Panc1 (cell line): ENCODE data around the gene CFAP221. TPM values are rescaled to one million over a fixed set of nuclear protein-coding genes. Genes with fewer than 3 reads are reported as not detected.

ENCODE experiments used
- ATAC-seq: fragments of 200-7000 bp; cut with Tn5 transposase; 2 replicates; pipeline ENCODE4 v1.9.1; 2020; ENCODE audit warnings: mild to moderate bottlenecking, moderate library complexity
- BruUV-seq: library from RNA; stranded (reverse); fragments of 400-500 nt; replicated peaks from 2 replicates; lab custom pipeline; 2021; lab: Mats Ljungman, UMichigan
- CTCF ChIA-PET: fragments of 300-600 bp; sonication (Branson Sonifier 250); formaldehyde crosslinking; loops from one replicate; lab custom pipeline; 2022; ENCODE audit warnings: antibody characterized with exemption; lab: Charles Lee
- POLR2A ChIA-PET: fragments of 300-600 bp; sonication (Branson Sonifier 250); formaldehyde crosslinking; loops from one replicate; lab custom pipeline; 2022; ENCODE audit warnings: antibody characterized with exemption; lab: Charles Lee
- DNase-seq: peaks from one replicate; pipeline ENCODE4 v3.0.0-alpha.2; 2010; ENCODE audit warnings: low read depth, low spot score
- H3K27ac ChIP-seq: 2 replicates; pipeline ENCODE4 v1.5.1; 2011; ENCODE audit warnings: mild to moderate bottlenecking, low read length, inconsistent platforms
- H3K27me3 ChIP-seq: fragments of 200-500 bp; sonication (Bioruptor generic); 2 replicates; pipeline ENCODE4 v1.6.0; 2014; ENCODE audit warnings: low read length, inconsistent platforms; ENCODE audit not compliant: control insufficient read depth, insufficient read depth
- H3K36me3 ChIP-seq: fragments of 200-500 bp; sonication (Bioruptor generic); 2 replicates; pipeline ENCODE4 v1.5.1; 2014; ENCODE audit warnings: inconsistent platforms, mild to moderate bottlenecking, low read length, moderate library complexity; ENCODE audit not compliant: control insufficient read depth, insufficient read depth
- H3K4me1 ChIP-seq: 2 replicates; pipeline ENCODE4 v1.5.1; 2011; ENCODE audit warnings: inconsistent platforms, mild to moderate bottlenecking, low read length, moderate library complexity; ENCODE audit not compliant: control insufficient read depth, insufficient read depth
- H3K4me3 ChIP-seq, 2 experiments: 2 replicates each; pipeline ENCODE4 v1.5.1; 2011 to 2012; ENCODE audit warnings: low read depth in 2 of 2, low read length in 2 of 2, mild to moderate bottlenecking in 2 of 2, inconsistent platforms in 1 of 2, moderate library complexity in 1 of 2
- H3K9me3 ChIP-seq: fragments of 200-500 bp; sonication (Bioruptor generic); 2 replicates; pipeline ENCODE4 v1.5.1; 2014; ENCODE audit warnings: low read depth, mild to moderate bottlenecking, inconsistent platforms, low read length, moderate library complexity; ENCODE audit not compliant: control insufficient read depth, insufficient read depth
- CTCF ChIP-seq: fragments of 450-650 bp; IDR thresholded peaks from 2 replicates; pipeline ENCODE4 v1.5.1; 2017; ENCODE audit warnings: mild to moderate bottlenecking
- POLR2AphosphoS5 ChIP-seq: IDR thresholded peaks from 2 replicates; pipeline ENCODE4 v1.6.1; 2012; ENCODE audit warnings: mild to moderate bottlenecking, low read depth, low read length, moderate library complexity
- REST ChIP-seq, 2 experiments: IDR thresholded peaks; 2 replicates each; pipeline ENCODE4 v1.6.1; 2011 to 2012; ENCODE audit warnings: low read depth in 2 of 2, control low read depth in 1 of 2, low read length in 1 of 2, mild to moderate bottlenecking in 1 of 2, moderate library complexity in 1 of 2; ENCODE audit not compliant: insufficient read depth in 1 of 2
- SIN3A ChIP-seq: IDR thresholded peaks from 2 replicates; pipeline ENCODE4 v1.6.1; 2012; ENCODE audit warnings: low read depth, mild to moderate bottlenecking, low read length, moderate library complexity, borderline replicate concordance; ENCODE audit not compliant: insufficient read depth
- TCF7L2 ChIP-seq: IDR thresholded peaks from 2 replicates; pipeline ENCODE4 v1.6.1; 2011; ENCODE audit warnings: mild to moderate bottlenecking, low read depth, low read length, inconsistent platforms
- in situ Hi-C: cut with HindIII; loops from 2 replicates; pipeline ENCODE4 v1.10.0; 2016; ENCODE audit warnings: low sequenced_read_pairs, low pct_unique_long_range_greater_than_20kb
- intact Hi-C: fragments of 100-400 bp; cut with micrococcal nuclease; formaldehyde crosslinking; loops from one replicate; pipeline ENCODE4 v1.10.0; 2022; ENCODE audit not compliant: unreplicated experiment
- total RNA-seq: library from RNA; stranded (reverse); gene quantifications from one replicate; pipeline ENCODE4 v1.2.1, GENCODE V29; 2021; ENCODE audit not compliant: unreplicated experiment

Gene CFAP221
- total RNA-seq, 1 experiment from 2014 or later = not detected

GRCh38 chr2:119519057-119519408, 25.2 kb upstream of the CFAP221 start:
- TF ChIP-seq SIN3A (no peak), TCF7L2 (no peak), REST (IDR thresholded peaks at IDR 0.05; ENCODE audit: insufficient read depth in 1 of 2, low read depth in 2 of 2, low read length in 1 of 2) (no peak), CTCF (no peak), POLR2AphosphoS5 (no peak)
- no peak for DNase-seq
- no TSS peak for BruUV-seq
- Histone ChIP-seq H3K9me3 (no peaks in the 10 kb centered on the region), H3K36me3 (no peaks in the 10 kb centered on the region), H3K4me1 (peaks cover 7% of the 10 kb centered on the region; the same call in 1 of the 2 replicates), H3K4me3 (no peak overlapping the region), H3K27ac (no peak overlapping the region), H3K27me3 (peaks cover 14% of the 10 kb centered on the region; the same call in 1 of the 2 replicates)
- intact Hi-C loops = no loop called here
- in situ Hi-C loops = no loop called here
- CTCF ChIA-PET = interaction anchor here (0.6 kb wide), 1 partner anchor 449 kb away, joined by 3 read pairs; no protein-coding TSS in a partner anchor
- POLR2A ChIA-PET = no interaction called here
- no peak for ATAC-seq

- H3K9me3 ChIP-seq = no peaks in the 10 kb centered on the region
- TF ChIP-seq REST (IDR thresholded peaks at IDR 0.05; ENCODE audit: insufficient read depth in 1 of 2, low read depth in 2 of 2, low read length in 1 of 2) = no peak
- TF ChIP-seq TCF7L2 = no peak
- TF ChIP-seq CTCF = no peak
- TF ChIP-seq SIN3A = no peak
- TF ChIP-seq POLR2AphosphoS5 = no peak
- POLR2A ChIA-PET = no interaction called here
- CTCF ChIA-PET = no interaction called here
- no peak for ATAC-seq
- BruUV-seq = no TSS peak
- H3K4me1 ChIP-seq = peaks cover 7% of the 10 kb centered on the region; the same call in 1 of the 2 replicates
- in situ Hi-C loops (no loop called here), intact Hi-C loops (no loop called here)
- no peak overlapping the region for H3K27ac ChIP-seq
- H3K27me3 ChIP-seq = peaks cover 13% of the 10 kb centered on the region
- H3K4me3 ChIP-seq = no peak overlapping the region
- DNase-seq = no peak
- no peaks in the 10 kb centered on the region for H3K36me3 ChIP-seq
These were observed 23.4 kb upstream of the CFAP221 start for GRCh38 chr2:119520696-119521432.
